HepG2 (cell line): ENCODE measurements around the gene PCIF1. TPM values are rescaled to one million over a fixed set of nuclear protein-coding genes. Genes with fewer than 3 reads are reported as not detected.

Source experiments
- ADNP ChIP-seq: sonication (generic); formaldehyde crosslinking; IDR thresholded peaks from 2 replicates; pipeline ENCODE4 v1.4.0; 2020; ENCODE audit warnings: missing genetic modification reagents
- AGO2 ChIP-seq: fragments of 200-400 bp; formaldehyde crosslinking; optimal IDR thresholded peaks from 2 replicates; pipeline ENCODE3; 2017; ENCODE audit warnings: mild to moderate bottlenecking, low read depth, low read length, moderate library complexity
- BHLHE40 ChIP-seq: IDR thresholded peaks from 2 replicates; pipeline ENCODE4 v1.6.1; 2011; ENCODE audit warnings: low read length, improper control_type of control experiment
- BORCS8-MEF2B ChIP-seq: sonication (generic); formaldehyde crosslinking; IDR thresholded peaks from 2 replicates; pipeline ENCODE4 v1.8.0; 2022; ENCODE audit warnings: mild to moderate bottlenecking, missing genetic modification reagents
- ISX ChIP-seq: sonication (generic); formaldehyde crosslinking; conservative IDR thresholded peaks from 2 replicates; pipeline ENCODE4 v1.5.0; 2020; ENCODE audit warnings: missing genetic modification reagents
- KDM3A ChIP-seq: IDR thresholded peaks from 2 replicates; pipeline ENCODE4 v1.6.1; 2018; ENCODE audit warnings: low read depth, missing compliant biosample characterization
- MAFF ChIP-seq: IDR thresholded peaks from 2 replicates; pipeline ENCODE4 v1.6.1; 2011; ENCODE audit warnings: low read depth, low read length, improper control_type of control experiment
- MAFG ChIP-seq: sonication (generic); formaldehyde crosslinking; IDR thresholded peaks from 2 replicates; pipeline ENCODE4 v1.5.1; 2020; ENCODE audit warnings: mild to moderate bottlenecking, missing genetic modification reagents
- MAFK ChIP-seq, 2 experiments: IDR thresholded peaks in 1 of 2; conservative IDR thresholded peaks in 1 of 2; 2 replicates each; pipeline ENCODE4 v1.6.1; 2011; ENCODE audit warnings: improper control_type of control experiment in 2 of 2, low read length in 2 of 2
- PAWR ChIP-seq: sonication (generic); formaldehyde crosslinking; IDR thresholded peaks from 2 replicates; pipeline ENCODE4 v1.4.0; 2020; ENCODE audit warnings: missing genetic modification reagents, mild to moderate bottlenecking, borderline replicate concordance
- SYNCRIP ChIP-seq: fragments of 200-400 bp; formaldehyde crosslinking; IDR thresholded peaks from 2 replicates; pipeline ENCODE4 v1.6.1; 2018; ENCODE audit warnings: mild to moderate bottlenecking, low read depth, low read length; ENCODE audit not compliant: insufficient read depth
- ZFX ChIP-seq: sonication (generic); formaldehyde crosslinking; IDR thresholded peaks from 2 replicates; pipeline ENCODE4 v1.4.0; 2020; ENCODE audit warnings: mild to moderate bottlenecking, low read depth, missing genetic modification reagents, moderate library complexity
- ZFYVE20 ChIP-seq: sonication (generic); formaldehyde crosslinking; IDR thresholded peaks from 2 replicates; pipeline ENCODE4 v1.8.0; 2023; ENCODE audit warnings: low read depth, mild to moderate bottlenecking, moderate library complexity, missing genetic modification reagents, borderline replicate concordance
- ZNF101 ChIP-seq: sonication (generic); formaldehyde crosslinking; IDR thresholded peaks from 2 replicates; pipeline ENCODE4 v1.4.0; 2020; ENCODE audit warnings: mild to moderate bottlenecking, low read depth, missing genetic modification reagents, borderline replicate concordance
- ZNF20 ChIP-seq: sonication (generic); formaldehyde crosslinking; IDR thresholded peaks from 2 replicates; pipeline ENCODE4 v1.4.0; 2020; ENCODE audit warnings: mild to moderate bottlenecking, moderate library complexity, missing genetic modification reagents
- ZNF30 ChIP-seq: sonication (generic); formaldehyde crosslinking; IDR thresholded peaks from 2 replicates; pipeline ENCODE4 v1.5.0; 2020; ENCODE audit warnings: mild to moderate bottlenecking, missing genetic modification reagents
- ZNF720 ChIP-seq: sonication (generic); formaldehyde crosslinking; IDR thresholded peaks from 2 replicates; pipeline ENCODE4 v1.4.0; 2020; ENCODE audit warnings: missing genetic modification reagents
- ZNF749 ChIP-seq: sonication (generic); formaldehyde crosslinking; IDR thresholded peaks from 2 replicates; pipeline ENCODE4 v1.8.0; 2022; ENCODE audit warnings: mild to moderate bottlenecking, missing genetic modification reagents, moderate library complexity, borderline replicate concordance
- polyA plus RNA-seq, 8 experiments: library from polyadenylated mRNA; depleted of rRNA in 3 of 8; stranded (reverse) in 7 of 8; unstranded in 1 of 8; fragments of >200 nt; fragmentation: Illumina TruSeq in 4 of 8; extraction: Trizol in 4 of 8; gene quantifications; 2 replicates each; pipeline versions ENCODE4 v1.2.1 to v1.2.3, GENCODE V29; 2011 to 2016; ENCODE audit warnings: low read depth in 4 of 8, missing spikeins in 1 of 8, mixed read lengths in 1 of 8; ENCODE audit not compliant: insufficient read depth in 1 of 8
- total RNA-seq, 5 experiments: library from RNA; depleted of rRNA; stranded (reverse); fragments of >200 nt; fragmentation: Illumina TruSeq; extraction: Trizol; gene quantifications; 2 replicates each; pipeline ENCODE4 v1.2.3, GENCODE V29; 2016; ENCODE audit warnings: low read depth in 1 of 5
- TF ChIP-seq, protein P1 (sequence below), 2 experiments: sonication (generic) in 1 of 2; formaldehyde crosslinking in 1 of 2; IDR thresholded peaks; 2 replicates each; pipeline versions ENCODE4 v1.4.0 to v1.6.1; 2016 to 2020; ENCODE audit warnings: borderline replicate concordance in 1 of 2, low read depth in 1 of 2, mild to moderate bottlenecking in 1 of 2, missing genetic modification reagents in 1 of 2
- TF ChIP-seq, protein P2 (sequence below): sonication (generic); formaldehyde crosslinking; conservative IDR thresholded peaks from 2 replicates; pipeline ENCODE4 v1.4.0; 2020; ENCODE audit warnings: missing genetic modification reagents
- TF ChIP-seq, protein P3 (sequence below): sonication (generic); formaldehyde crosslinking; IDR thresholded peaks from 2 replicates; pipeline ENCODE4 v1.8.0; 2022; ENCODE audit warnings: missing genetic modification reagents, mild to moderate bottlenecking, moderate library complexity, borderline replicate concordance
- TF ChIP-seq, protein P4 (sequence below): sonication (generic); formaldehyde crosslinking; IDR thresholded peaks from 2 replicates; pipeline ENCODE4 v1.5.0; 2020; ENCODE audit warnings: missing genetic modification reagents

PCIF1 gene
- total and polyA plus RNA-seq, 2 of the 13 experiments (the other 11 are each of a cell fraction or from before 2014, with no cell fraction given), result 20.9 to 24.4 TPM

DNA sequence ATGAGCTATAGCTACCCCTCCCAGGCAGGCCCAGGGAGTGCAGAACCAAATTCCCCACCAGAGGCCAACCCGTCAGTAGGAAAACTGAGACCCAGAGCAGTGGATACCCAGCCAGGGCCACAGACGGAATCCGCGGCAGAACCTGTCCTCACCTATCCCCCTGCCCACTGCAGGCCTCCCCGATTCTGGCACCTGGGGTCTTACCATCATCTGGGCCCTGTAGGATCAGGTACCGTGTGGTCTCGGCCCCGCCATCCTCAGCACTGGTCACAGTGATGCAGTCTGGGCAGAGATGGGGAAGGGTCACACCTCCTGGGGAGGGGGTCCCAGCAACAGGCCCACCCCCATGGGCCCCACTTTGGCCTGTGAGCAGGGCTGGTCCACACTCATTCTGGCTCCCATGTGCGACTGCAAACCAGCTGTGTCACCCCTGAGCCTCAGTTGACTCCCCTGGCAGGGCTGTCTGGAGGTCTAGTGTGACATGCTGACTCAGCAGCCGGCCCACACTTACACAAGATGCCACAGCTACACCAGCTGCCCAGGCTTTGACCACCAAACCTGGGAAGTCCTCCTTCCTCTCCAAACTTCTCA, 33.7 kb downstream of the PCIF1 start (continued):
- TF ChIP-seq ZNF720 (CRISPR knock-in tag) (no peak), ZFYVE20 (CRISPR knock-in tag) (0 out of 2 replicates have a peak, but pooled peaks have one; percentile 41), PAWR (CRISPR knock-in tag) (no peak), ZNF749 (CRISPR knock-in tag) (no peak), ZNF20 (CRISPR knock-in tag) (no peak), SYNCRIP (no peak), MAFF (peak; percentile 93), ISX (CRISPR knock-in tag) (no peak), ADNP (CRISPR knock-in tag) (no peak), MAFK (conservative IDR thresholded peaks at IDR 0.05 in 1 of 2, IDR thresholded peaks at IDR 0.05 in 1 of 2; ENCODE audit: low read length in 2 of 2) (peak; percentile 97 to 98), KDM3A (CRISPR knock-in tag) (no peak), ZFX (CRISPR knock-in tag) (no peak), ZNF101 (CRISPR knock-in tag) (no peak), BORCS8-MEF2B (CRISPR knock-in tag) (no peak), AGO2 (peak; percentile 63), MAFG (CRISPR knock-in tag) (peak; percentile 27; the same call in 1 of the 2 replicates), ZNF30 (CRISPR knock-in tag) (no peak), BHLHE40 (0 out of 2 replicates have a peak, but pooled peaks have one; percentile 1)
- TF ChIP-seq, protein P1, sequence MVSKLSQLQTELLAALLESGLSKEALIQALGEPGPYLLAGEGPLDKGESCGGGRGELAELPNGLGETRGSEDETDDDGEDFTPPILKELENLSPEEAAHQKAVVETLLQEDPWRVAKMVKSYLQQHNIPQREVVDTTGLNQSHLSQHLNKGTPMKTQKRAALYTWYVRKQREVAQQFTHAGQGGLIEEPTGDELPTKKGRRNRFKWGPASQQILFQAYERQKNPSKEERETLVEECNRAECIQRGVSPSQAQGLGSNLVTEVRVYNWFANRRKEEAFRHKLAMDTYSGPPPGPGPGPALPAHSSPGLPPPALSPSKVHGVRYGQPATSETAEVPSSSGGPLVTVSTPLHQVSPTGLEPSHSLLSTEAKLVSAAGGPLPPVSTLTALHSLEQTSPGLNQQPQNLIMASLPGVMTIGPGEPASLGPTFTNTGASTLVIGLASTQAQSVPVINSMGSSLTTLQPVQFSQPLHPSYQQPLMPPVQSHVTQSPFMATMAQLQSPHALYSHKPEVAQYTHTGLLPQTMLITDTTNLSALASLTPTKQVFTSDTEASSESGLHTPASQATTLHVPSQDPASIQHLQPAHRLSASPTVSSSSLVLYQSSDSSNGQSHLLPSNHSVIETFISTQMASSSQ (IDR thresholded peaks at IDR 0.05; ENCODE audit: low read depth), result no peak
- TF ChIP-seq, protein P1 (CRISPR knock-in tag; IDR thresholded peaks at IDR 0.05; ENCODE audit: borderline replicate concordance), result no peak
- TF ChIP-seq, protein P2, sequence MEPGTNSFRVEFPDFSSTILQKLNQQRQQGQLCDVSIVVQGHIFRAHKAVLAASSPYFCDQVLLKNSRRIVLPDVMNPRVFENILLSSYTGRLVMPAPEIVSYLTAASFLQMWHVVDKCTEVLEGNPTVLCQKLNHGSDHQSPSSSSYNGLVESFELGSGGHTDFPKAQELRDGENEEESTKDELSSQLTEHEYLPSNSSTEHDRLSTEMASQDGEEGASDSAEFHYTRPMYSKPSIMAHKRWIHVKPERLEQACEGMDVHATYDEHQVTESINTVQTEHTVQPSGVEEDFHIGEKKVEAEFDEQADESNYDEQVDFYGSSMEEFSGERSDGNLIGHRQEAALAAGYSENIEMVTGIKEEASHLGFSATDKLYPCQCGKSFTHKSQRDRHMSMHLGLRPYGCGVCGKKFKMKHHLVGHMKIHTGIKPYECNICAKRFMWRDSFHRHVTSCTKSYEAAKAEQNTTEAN (CRISPR knock-in tag), result no peak
- TF ChIP-seq, protein P3, sequence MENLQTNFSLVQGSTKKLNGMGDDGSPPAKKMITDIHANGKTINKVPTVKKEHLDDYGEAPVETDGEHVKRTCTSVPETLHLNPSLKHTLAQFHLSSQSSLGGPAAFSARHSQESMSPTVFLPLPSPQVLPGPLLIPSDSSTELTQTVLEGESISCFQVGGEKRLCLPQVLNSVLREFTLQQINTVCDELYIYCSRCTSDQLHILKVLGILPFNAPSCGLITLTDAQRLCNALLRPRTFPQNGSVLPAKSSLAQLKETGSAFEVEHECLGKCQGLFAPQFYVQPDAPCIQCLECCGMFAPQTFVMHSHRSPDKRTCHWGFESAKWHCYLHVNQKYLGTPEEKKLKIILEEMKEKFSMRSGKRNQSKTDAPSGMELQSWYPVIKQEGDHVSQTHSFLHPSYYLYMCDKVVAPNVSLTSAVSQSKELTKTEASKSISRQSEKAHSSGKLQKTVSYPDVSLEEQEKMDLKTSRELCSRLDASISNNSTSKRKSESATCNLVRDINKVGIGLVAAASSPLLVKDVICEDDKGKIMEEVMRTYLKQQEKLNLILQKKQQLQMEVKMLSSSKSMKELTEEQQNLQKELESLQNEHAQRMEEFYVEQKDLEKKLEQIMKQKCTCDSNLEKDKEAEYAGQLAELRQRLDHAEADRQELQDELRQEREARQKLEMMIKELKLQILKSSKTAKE, result no peak
- TF ChIP-seq, protein P4, sequence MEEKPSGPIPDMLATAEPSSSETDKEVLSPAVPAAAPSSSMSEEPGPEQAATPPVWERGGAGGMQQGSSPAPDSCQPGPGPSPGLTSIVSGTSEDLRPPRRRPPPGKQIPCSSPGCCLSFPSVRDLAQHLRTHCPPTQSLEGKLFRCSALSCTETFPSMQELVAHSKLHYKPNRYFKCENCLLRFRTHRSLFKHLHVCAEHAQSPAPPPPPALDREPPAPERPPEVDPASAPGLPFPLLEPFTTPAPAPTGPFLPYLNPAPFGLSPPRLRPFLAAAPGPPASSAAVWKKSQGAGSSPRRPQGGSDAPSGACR (CRISPR knock-in tag), result no peak
